ENCODE measurements around the gene TPST2.
"Not testable (repeated sequence)": the region's sequence is repeated elsewhere in the genome, so short reads cannot be mapped to it uniquely, and the experiment has no call there.

- not testable (repeated sequence) for TF ChIP-seq POLR2A, POLR2AphosphoS5 (IDR thresholded peaks at IDR 0.05)
- TF ChIP-seq, protein P1, sequence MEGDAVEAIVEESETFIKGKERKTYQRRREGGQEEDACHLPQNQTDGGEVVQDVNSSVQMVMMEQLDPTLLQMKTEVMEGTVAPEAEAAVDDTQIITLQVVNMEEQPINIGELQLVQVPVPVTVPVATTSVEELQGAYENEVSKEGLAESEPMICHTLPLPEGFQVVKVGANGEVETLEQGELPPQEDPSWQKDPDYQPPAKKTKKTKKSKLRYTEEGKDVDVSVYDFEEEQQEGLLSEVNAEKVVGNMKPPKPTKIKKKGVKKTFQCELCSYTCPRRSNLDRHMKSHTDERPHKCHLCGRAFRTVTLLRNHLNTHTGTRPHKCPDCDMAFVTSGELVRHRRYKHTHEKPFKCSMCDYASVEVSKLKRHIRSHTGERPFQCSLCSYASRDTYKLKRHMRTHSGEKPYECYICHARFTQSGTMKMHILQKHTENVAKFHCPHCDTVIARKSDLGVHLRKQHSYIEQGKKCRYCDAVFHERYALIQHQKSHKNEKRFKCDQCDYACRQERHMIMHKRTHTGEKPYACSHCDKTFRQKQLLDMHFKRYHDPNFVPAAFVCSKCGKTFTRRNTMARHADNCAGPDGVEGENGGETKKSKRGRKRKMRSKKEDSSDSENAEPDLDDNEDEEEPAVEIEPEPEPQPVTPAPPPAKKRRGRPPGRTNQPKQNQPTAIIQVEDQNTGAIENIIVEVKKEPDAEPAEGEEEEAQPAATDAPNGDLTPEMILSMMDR (IDR thresholded peaks at IDR 0.05): not testable (repeated sequence)
These were observed 61.4 kb downstream of the TPST2 start for GRCh38 chr22:26528518-26528917.
